HG02759 (cell line): Measurements from ENCODE around the gene ICAM1.

ENCODE experiments used
- ATAC-seq: cut with Tn5 transposase; IDR thresholded peaks from one replicate; pipeline ENCODE4 v1.9.1; 2021; ENCODE audit warnings: mild to moderate bottlenecking, moderate library complexity; ENCODE audit not compliant: unreplicated experiment

The ICAM1 gene

DNA sequence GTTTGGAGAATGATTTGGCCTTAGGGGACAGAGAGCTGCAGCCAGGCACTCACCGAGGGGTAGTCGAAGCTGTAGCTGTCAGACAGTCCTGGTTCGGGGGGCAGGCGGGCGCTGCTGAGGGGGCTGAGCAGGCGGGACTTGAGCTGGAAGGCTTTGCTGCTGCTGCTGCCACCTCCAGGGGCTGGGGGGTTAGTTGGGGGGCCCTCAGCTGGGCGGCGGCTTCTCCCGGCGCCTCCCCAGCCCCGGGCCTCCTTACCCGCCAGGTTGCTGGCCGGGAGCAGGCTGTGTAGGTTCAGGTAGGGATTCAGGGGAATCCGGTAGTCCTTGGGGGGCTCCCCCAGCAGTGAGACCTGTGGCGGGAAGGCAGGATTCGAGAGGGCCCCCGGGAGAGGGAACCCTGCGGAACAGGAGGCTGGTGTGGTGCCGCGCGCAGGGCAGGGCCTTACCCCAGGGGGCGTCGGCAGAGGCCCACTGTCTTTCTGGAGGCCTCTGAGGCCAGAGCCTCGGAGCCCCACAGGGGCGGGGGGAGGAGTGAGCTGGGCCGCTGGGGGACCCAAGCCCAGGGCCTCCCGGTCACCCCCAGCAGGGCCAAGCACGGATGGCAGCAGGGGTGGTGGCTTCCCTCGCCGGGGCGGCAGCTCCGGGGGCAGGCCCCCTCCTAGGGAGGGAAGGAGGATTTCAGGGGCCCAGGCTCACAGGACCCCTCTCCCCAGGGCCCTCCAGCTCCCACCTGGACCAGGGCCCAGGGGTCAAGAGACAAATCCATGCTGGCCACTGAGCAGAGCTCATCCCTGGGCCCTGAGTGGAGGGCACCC is 49.9 kb downstream of the ICAM1 start:
- ATAC-seq = no peak

DNA sequence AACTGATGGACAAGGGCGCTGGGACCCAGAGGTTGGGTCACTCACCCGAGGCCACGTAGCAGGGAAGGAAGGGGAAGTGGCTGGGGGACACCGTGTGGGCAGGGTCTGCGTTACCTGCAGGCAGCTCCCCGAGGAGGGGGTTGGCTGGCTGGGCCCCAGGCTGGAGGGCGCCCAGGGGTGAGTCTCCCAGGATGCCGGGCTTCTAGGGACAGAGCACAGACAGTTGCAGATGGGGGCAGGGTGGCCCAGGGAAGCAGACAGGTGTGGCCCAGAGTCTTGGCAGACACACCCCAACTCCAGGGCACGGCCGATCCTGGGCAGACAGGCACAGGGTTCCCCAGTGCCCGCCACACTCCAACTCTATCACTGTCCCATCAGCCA is 50.5 kb downstream of the ICAM1 start:
- no peak for ATAC-seq

DNA sequence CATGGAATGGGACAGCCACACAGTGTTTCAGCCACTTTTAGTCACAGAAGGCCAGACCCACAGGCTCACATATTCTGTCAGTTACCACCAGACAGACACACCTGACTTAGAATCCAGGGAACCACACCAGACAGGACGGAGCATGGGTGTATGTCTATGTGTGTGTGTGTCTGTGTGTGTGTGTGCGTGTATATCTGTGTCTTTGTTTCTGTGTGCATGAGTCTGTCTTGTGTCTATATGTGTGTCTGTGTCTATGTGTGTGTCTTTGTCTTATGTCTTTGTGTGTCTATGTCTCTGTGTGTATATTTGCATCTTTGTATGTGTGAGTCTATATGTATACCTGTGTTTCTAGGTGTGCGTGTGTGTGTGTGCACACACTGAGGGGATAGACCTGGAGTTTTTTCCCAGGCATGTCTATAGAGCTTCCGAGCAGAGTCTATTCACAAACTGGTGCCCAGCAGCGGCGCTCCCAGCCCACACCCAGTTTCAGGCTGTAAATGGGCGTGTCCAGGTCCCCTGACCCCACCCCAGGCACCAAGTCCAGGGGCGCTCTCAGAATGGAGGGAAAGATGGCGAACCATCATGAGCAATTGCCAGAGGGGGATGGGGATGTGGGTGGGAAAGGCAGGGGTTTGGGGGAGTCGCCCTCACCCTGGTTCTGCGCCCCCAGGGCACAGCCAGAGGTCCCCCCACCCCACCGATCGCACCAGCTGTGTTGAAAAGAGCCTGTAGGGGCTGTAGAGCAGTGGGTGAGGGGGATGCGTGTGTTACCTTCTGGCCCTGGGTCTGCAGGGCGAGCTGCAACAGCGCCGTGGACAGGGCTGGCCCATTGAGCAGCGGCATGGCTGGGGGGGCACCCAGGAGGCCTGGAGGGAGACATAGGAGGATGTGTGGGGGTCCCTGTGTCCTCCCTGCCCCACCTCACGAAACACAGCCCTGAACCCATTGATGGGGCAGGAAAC is 51.2 kb downstream of the ICAM1 start:
- no peak for ATAC-seq

GRCh38 chr19:10325732-10326131 is 54.8 kb downstream of the ICAM1 start:
- no peak for ATAC-seq

GRCh38 chr19:10327793-10328192 is 56.9 kb downstream of the ICAM1 start:
- no peak for ATAC-seq

- ATAC-seq = no peak
Measured at GRCh38 chr19:10328558-10329429, 57.9 kb downstream of the ICAM1 start.

GRCh38 chr19:10329555-10329954 is 58.6 kb downstream of the ICAM1 start:
- no peak for ATAC-seq

DNA sequence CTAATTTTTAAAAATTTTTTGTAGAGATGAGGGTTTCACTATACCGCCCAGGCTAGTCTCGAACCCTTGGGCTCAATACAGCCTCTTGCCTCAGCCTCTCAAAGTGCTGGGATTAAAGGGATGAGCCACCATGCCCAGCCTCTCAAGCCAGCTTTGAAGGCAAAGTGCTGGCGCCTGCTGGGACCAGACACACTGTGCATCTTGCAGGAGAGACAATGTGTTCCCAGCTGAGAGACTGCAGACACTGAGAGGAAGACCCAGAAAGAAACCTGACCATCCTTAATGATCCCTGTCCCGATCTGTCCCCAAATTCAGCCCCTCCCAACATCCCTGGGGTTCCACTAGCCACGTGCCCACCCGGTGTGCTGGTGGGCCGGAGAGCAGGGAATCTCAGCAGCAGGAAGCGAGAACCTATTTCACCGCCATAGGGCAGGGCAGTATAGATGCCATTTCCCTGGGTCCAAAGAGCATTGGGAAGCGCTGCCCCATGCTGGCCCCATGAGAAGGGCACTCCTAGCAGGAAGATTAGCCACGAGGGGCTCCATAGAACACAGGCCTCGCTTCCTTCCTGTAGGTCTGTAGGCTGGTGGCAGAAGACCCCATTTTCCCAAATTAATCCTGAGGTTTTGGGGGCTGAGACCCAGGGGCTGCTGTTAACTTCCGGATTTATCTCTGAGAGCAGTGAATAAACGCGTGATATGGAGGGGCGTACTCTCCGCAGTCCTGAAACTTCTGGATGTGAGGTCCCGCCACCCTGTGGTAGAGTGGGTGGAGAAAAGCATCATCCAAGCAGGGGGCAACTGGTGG is 61.4 kb downstream of the ICAM1 start:
- no peak for ATAC-seq

DNA sequence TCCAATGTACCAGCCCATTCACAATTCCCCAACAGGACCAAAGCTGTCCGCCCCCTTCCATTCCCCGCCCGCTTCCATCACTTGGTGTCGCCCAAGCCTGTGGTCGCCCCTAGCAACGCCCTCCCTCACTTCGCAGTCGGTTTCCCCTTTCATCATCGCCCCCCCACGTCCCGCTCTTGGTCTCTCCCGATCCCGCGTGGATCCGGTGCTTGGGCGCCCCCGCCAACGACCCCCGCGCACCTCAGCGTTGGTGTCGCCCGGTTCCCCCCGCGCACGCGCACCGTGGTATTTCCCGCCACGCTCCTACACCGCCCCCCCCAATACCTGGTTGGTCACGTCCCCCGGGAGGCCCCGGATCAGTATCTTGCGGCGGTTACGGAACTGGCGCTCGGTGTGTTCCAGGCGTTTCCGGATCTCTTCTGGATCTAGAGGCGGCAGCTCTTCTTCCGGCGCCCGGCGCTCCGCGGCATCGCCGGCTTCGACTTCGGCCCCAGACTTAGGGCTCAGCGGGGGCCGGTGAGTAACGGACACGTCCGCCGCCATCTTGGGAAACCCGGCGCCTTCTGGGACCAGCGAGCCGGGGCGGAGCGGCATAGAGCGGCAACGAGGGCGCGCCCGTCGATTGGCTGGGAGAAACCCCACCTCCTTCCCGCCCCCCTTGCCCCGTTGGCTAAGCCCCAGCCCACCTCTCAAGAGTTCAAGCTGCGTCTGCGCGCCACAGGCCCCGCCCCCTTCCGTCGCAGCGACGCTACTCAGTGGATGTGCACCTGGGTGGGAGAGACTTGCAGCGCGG is 62.2 kb downstream of the ICAM1 start, which contains the start of gene RAVER1:
Gene RAVER1, minus strand, starts transcription at position 565 of the 793 bp plus-strand sequence. Its CDS starts 22 bp downstream, at position 543.
- peak; percentile 91 for ATAC-seq

DNA sequence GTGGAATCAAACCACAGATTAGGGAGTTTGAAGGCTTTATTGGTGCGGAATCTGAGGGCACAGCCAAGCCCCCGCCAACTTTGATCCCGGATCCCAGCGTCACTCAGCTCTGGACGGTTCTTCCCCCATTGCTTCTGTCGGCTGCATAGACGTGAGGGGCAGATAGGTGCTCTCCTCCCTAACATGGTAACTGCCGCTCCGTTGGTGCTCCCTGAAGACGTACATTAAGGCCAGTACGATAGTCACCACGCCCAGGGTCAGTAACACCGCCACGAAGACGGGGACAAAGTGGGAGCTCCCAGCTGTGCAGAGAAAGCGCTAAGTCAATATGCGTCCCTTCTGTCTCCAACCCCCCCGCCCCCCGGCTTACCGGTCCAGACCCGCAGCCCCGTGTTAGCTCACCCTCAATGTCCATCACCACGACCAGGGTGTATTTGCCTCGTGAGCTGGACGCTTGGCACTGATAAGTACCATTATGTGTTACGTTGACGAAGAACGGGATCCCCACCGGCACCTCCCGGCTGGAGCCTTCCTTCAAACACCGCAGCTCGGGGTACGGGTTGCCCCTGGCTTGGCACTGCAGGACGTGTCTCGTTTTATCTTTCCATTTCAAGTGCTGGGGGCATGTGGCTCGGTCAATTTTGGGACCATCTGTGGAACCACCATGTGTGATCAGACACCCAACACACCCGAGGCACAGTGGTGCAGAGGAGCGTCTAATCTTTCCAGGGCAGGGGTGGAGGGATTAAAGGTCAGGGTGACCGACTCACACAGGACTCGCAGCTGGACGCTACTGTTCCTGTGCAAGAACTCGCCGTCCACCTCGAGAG is 63.1 kb downstream of the ICAM1 start:
- no peak for ATAC-seq

- ATAC-seq = no peak
Measured at GRCh38 chr19:10334588-10335351, 63.9 kb downstream of the ICAM1 start.

DNA sequence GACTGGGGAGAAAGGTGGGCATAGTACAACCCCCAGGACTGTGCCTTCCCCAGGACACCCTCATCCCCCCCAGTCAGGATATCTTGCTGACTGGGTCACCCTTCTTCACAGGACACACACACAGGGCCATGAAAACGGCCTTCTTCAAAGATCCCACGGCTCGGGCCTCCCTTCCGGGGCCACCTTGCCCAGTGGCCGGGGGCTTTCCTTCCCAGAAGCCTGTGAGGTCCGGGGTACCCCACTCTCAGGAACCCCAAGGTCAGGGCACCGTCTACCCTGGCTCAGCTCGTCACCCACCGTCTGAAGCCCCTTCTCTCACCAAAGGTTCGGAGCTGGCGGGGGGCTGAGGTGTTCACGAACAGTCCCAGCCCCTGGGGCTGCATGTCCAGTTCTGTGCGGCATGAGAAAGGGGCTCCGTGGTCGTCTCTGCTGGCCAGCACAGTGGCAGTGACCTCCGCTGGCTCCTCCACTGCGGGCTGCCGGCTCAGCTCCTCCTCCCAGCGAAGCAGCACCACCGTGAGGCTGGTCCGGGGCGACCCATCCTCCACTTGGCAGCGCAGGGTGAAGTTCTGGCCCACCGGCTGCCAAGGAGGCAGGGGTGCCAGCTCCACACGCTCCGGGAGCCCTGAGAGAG is 64.5 kb downstream of the ICAM1 start:
- ATAC-seq = no peak
